PC-3 (cell line): ENCODE data around the gene VPS25. TPM values are rescaled to one million over a fixed set of nuclear protein-coding genes. Genes with fewer than 3 reads are reported as not detected.

Experiments used
- ATAC-seq: fragments of 200-7000 bp; cut with Tn5 transposase; 2 replicates; pipeline ENCODE4 v1.9.1; 2020; ENCODE audit warnings: mild to moderate bottlenecking, moderate library complexity
- BruUV-seq: library from RNA; stranded (reverse); fragments of 400-500 nt; replicated peaks from 2 replicates; lab custom pipeline; 2021; lab: Mats Ljungman, UMichigan
- CTCF ChIA-PET: fragments of 300-600 bp; sonication (Branson Sonifier 250); formaldehyde crosslinking; loops from one replicate; lab custom pipeline; 2022; ENCODE audit warnings: antibody characterized with exemption; lab: Charles Lee
- POLR2A ChIA-PET: fragments of 300-600 bp; sonication (Branson Sonifier 250); formaldehyde crosslinking; loops from one replicate; lab custom pipeline; 2022; ENCODE audit warnings: antibody characterized with exemption; ENCODE audit not compliant: unreplicated experiment; lab: Charles Lee
- DNase-seq: peaks from one replicate; pipeline ENCODE4 v3.0.0-alpha.2; 2015
- H2AFZ ChIP-seq: fragments of 300-600 bp; sonication (generic); 2 replicates; pipeline ENCODE4 v1.6.0; 2016; ENCODE audit warnings: antibody characterized with exemption, low read length
- H3F3A ChIP-seq: fragments of 300-600 bp; sonication (generic); one replicate; pipeline ENCODE4 v1.6.0; 2017; ENCODE audit warnings: antibody characterized with exemption, low read length, control low read depth, mild to moderate bottlenecking; ENCODE audit not compliant: unreplicated experiment
- H3K27ac ChIP-seq: fragments of 300-600 bp; sonication (generic); 2 replicates; pipeline ENCODE4 v1.5.1; 2016; ENCODE audit warnings: mild to moderate bottlenecking, low read length
- H3K27me3 ChIP-seq: fragments of 300-600 bp; sonication (generic); 2 replicates; pipeline ENCODE4 v1.6.1; 2016; ENCODE audit warnings: low read length, mixed read lengths
- H3K36me3 ChIP-seq: fragments of 300-600 bp; sonication (generic); 2 replicates; pipeline ENCODE4 v1.6.1; 2016; ENCODE audit warnings: low read depth, mixed run types, low read length, mixed read lengths
- H3K4me1 ChIP-seq: fragments of 300-600 bp; sonication (generic); 2 replicates; pipeline ENCODE4 v1.5.1; 2016; ENCODE audit warnings: low read length; ENCODE audit not compliant: insufficient read depth
- H3K4me2 ChIP-seq: fragments of 300-600 bp; sonication (generic); 2 replicates; pipeline ENCODE4 v1.6.0; 2016; ENCODE audit warnings: low read length
- H3K4me3 ChIP-seq: fragments of 300-600 bp; sonication (generic); 2 replicates; pipeline ENCODE4 v1.5.1; 2016; ENCODE audit warnings: mild to moderate bottlenecking, low read length, mixed read lengths
- H3K79me2 ChIP-seq: fragments of 300-600 bp; sonication (generic); 2 replicates; pipeline ENCODE4 v1.6.1; 2017; ENCODE audit warnings: low read length, mixed read lengths
- H3K9ac ChIP-seq: fragments of 300-600 bp; sonication (generic); 2 replicates; pipeline ENCODE4 v1.6.0; 2016; ENCODE audit warnings: mild to moderate bottlenecking, low read length
- H3K9me2 ChIP-seq: fragments of 300-600 bp; sonication (generic); replicated peaks from 2 replicates; pipeline ENCODE4 v1.6.1; 2016; ENCODE audit warnings: mixed run types, low read length, mixed read lengths
- H3K9me3 ChIP-seq: fragments of 300-600 bp; sonication (generic); 2 replicates; pipeline ENCODE4 v1.6.1; 2016; ENCODE audit warnings: low read length, mixed read lengths
- H4K20me1 ChIP-seq: fragments of 300-600 bp; sonication (generic); 2 replicates; pipeline ENCODE4 v1.6.1; 2016; ENCODE audit warnings: low read length, mixed read lengths
- EZH2 ChIP-seq: fragments of 300-600 bp; sonication (generic); IDR thresholded peaks from one replicate; pipeline ENCODE4 v1.6.1; 2017; ENCODE audit warnings: antibody characterized with exemption, mild to moderate bottlenecking, low read length; ENCODE audit not compliant: unreplicated experiment
- EZH2phosphoT487 ChIP-seq: fragments of 300-600 bp; sonication (generic); IDR thresholded peaks from 2 replicates; pipeline ENCODE4 v1.6.1; 2018; ENCODE audit warnings: mild to moderate bottlenecking, antibody characterized with exemption, low read length, borderline replicate concordance
- intact Hi-C: fragments of 100-400 bp; cut with micrococcal nuclease; formaldehyde crosslinking; loops from 2 replicates; pipeline ENCODE4 v1.9.0; 2023
- total RNA-seq: library from RNA; depleted of rRNA; stranded (reverse); fragments of >200 nt; gene quantifications from 2 replicates; pipeline ENCODE4 v1.2.3, GENCODE V29; 2014
- TF ChIP-seq, protein P1 (sequence below): fragments of 300-600 bp; sonication (generic); conservative IDR thresholded peaks from 2 replicates; pipeline ENCODE4 v1.5.1; 2017; ENCODE audit warnings: antibody characterized with exemption, low read depth, mild to moderate bottlenecking, low read length

VPS25 gene
- total RNA-seq, 1 experiment from 2014 or later = 62.0 TPM

GRCh38 chr17:42775534-42776098, 2.4 kb downstream of the VPS25 start:
- Histone ChIP-seq H3K4me2 (no peak overlapping the region), H3F3A (peaks cover 7% of the 10 kb centered on the region), H3K27ac (no peak overlapping the region), H3K79me2 (peaks cover 27% of the 10 kb centered on the region), H3K9me3 (no peaks in the 10 kb centered on the region), H3K36me3 (no peaks in the 10 kb centered on the region; the same call in 1 of the 2 replicates), H3K9ac (no peak overlapping the region), H3K4me3 (no peak overlapping the region), H3K4me1 (peaks cover 26% of the 10 kb centered on the region), H3K27me3 (no peaks in the 10 kb centered on the region), H3K9me2 (no peaks in the 10 kb centered on the region), H2AFZ (no peak overlapping the region), H4K20me1 (no peaks in the 10 kb centered on the region)
- CTCF ChIA-PET = no interaction called here
- DNase-seq (no peak), ATAC-seq (no peak)
- intact Hi-C loops = loop anchor here (2.0 kb wide), 1 partner anchor 27 kb away; no protein-coding TSS in a partner anchor
- POLR2A ChIA-PET = no interaction called here
- BruUV-seq = no TSS peak
- no peak for TF ChIP-seq EZH2
- no peak for TF ChIP-seq EZH2phosphoT487

- DNase-seq (no peak), ATAC-seq (no peak)
- Histone ChIP-seq H3K9me3 (no peaks in the 10 kb centered on the region), H2AFZ (no peak overlapping the region), H3K27me3 (no peaks in the 10 kb centered on the region), H3F3A (peaks cover 7% of the 10 kb centered on the region), H3K4me2 (no peak overlapping the region), H3K79me2 (peaks cover 52% of the 10 kb centered on the region), H3K27ac (no peak overlapping the region), H4K20me1 (no peaks in the 10 kb centered on the region), H3K4me1 (peaks cover 37% of the 10 kb centered on the region), H3K9me2 (no peaks in the 10 kb centered on the region), H3K9ac (no peak overlapping the region), H3K4me3 (no peak overlapping the region), H3K36me3 (no peaks in the 10 kb centered on the region; the same call in 1 of the 2 replicates)
- intact Hi-C loops = no loop called here
- TF ChIP-seq, protein P1, sequence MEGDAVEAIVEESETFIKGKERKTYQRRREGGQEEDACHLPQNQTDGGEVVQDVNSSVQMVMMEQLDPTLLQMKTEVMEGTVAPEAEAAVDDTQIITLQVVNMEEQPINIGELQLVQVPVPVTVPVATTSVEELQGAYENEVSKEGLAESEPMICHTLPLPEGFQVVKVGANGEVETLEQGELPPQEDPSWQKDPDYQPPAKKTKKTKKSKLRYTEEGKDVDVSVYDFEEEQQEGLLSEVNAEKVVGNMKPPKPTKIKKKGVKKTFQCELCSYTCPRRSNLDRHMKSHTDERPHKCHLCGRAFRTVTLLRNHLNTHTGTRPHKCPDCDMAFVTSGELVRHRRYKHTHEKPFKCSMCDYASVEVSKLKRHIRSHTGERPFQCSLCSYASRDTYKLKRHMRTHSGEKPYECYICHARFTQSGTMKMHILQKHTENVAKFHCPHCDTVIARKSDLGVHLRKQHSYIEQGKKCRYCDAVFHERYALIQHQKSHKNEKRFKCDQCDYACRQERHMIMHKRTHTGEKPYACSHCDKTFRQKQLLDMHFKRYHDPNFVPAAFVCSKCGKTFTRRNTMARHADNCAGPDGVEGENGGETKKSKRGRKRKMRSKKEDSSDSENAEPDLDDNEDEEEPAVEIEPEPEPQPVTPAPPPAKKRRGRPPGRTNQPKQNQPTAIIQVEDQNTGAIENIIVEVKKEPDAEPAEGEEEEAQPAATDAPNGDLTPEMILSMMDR = no peak
- TF ChIP-seq EZH2 (no peak), EZH2phosphoT487 (no peak)
- no TSS peak for BruUV-seq
- ChIA-PET CTCF (no interaction called here), POLR2A (no interaction called here)
These were observed 5.3 kb downstream of the VPS25 start for GRCh38 chr17:42778570-42778969.

- DNase-seq (no peak), ATAC-seq (peak; percentile 1)
- peaks cover 39% of the 10 kb centered on the region for H3K4me1 ChIP-seq
- intact Hi-C loops = no loop called here
- no TSS peak for BruUV-seq
- no peak overlapping the region for H2AFZ ChIP-seq
- no peaks in the 10 kb centered on the region for H3K27me3 ChIP-seq
- H3F3A ChIP-seq = peaks cover under 1% of the 10 kb centered on the region
- H3K27ac ChIP-seq = peak overlapping the region; percentile 76
- peak overlapping the region; percentile 93 for H3K4me2 ChIP-seq
- no peak for TF ChIP-seq EZH2phosphoT487
- TF ChIP-seq, protein P1 = no peak
- TF ChIP-seq EZH2 = no peak
- peaks cover 52% of the 10 kb centered on the region for H3K79me2 ChIP-seq
- ChIA-PET CTCF (interaction anchor here (0.7 to 1.1 kb wide), 3 partner anchors 103 to 218 kb away, joined by 3 to 4 read pairs (median 3); partner anchors contain the start of gene RPL27), POLR2A (interaction anchor here (0.6 kb wide), 2 partner anchors 26 to 163 kb away, joined by 6 to 9 read pairs; no protein-coding TSS in a partner anchor)
- H3K9ac ChIP-seq = no peak overlapping the region
- no peaks in the 10 kb centered on the region for H4K20me1 ChIP-seq
- peak overlapping the region; percentile 99 for H3K4me3 ChIP-seq
- no peaks in the 10 kb centered on the region for H3K9me3 ChIP-seq
- no peaks in the 10 kb centered on the region for H3K9me2 ChIP-seq
- peaks cover 4% of the 10 kb centered on the region for H3K36me3 ChIP-seq
These were observed 6.2 kb downstream of the VPS25 start for GRCh38 chr17:42779304-42779935.
